B cell (primary cell): ENCODE results near the gene EEFSEC.

ENCODE experiments used
- CTCF ChIP-seq: fragments of 200-600 bp; IDR thresholded peaks from one replicate; pipeline ENCODE4 v1.8.0; 2022; ENCODE audit warnings: antibody characterized with exemption, mild to moderate bottlenecking
- EZH2 ChIP-seq: IDR thresholded peaks from 2 replicates; pipeline ENCODE4 v1.6.1; 2012; ENCODE audit warnings: borderline replicate concordance, low read depth, mild to moderate bottlenecking, moderate library complexity, low read length; ENCODE audit not compliant: insufficient read depth, poor library complexity, severe bottlenecking

DNA sequence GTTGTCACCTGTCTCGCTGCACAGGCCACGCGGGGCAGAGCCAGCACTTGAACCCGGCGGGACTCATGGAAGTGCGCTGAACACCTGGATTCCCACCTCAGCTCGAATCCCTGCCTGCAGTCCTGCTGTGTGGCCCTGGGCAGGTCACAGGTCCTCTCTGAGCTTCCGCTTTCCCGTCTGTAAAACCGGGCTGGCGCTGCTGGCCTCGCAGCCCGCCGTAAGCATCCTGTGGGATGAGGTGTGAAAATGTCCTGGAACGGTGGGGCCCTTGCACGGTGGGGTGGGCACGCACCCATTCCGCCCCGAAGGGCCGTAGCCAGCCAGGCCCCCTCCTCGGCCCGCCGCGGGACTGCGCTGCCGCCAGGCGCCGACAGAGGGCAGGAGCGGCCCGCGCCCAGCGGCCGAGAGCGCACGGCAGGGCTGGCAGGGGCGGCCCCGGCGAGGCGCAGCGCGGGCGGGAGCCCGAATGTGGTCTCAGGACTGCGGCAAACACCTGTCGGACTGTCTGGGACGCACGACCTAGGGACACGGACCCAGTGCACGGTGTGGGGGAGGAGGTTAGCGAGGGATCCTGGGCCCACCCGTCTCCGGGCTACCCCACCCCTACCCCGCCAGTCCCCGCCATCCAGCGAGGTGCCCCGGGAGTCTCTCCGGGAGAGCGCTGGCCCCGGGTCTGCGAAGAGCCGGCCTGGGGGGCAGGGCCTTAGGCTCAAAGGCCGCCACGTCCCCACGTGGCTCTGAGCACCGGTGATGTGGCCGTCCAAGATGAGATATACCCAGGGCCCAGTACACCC is 273.0 kb downstream of the EEFSEC start:
- TF ChIP-seq CTCF: peak; percentile 93
- no peak for TF ChIP-seq EZH2
